Muscle of leg (tissue), 11 donors: ENCODE measurements around the gene SGCD. TPM values are rescaled to one million over a fixed set of nuclear protein-coding genes. Genes with fewer than 3 reads are reported as not detected.

Experiments
- DNase-seq: peaks from one replicate; pipeline ENCODE4 v3.0.0; 2013
- H3K27ac ChIP-seq: one replicate; pipeline ENCODE4 v1.5.1; 2013; ENCODE audit warnings: mild to moderate bottlenecking, low read length, control low read depth
- H3K27me3 ChIP-seq: one replicate; pipeline ENCODE4 v1.6.1; 2013; ENCODE audit warnings: low read length; ENCODE audit not compliant: control insufficient read depth, insufficient read depth
- H3K36me3 ChIP-seq: one replicate; pipeline ENCODE4 v1.6.1; 2013; ENCODE audit warnings: low read length; ENCODE audit not compliant: control insufficient read depth, insufficient read depth
- H3K4me1 ChIP-seq: one replicate; pipeline ENCODE4 v1.6.1; 2013; ENCODE audit warnings: low read length; ENCODE audit not compliant: control insufficient read depth, insufficient read depth
- H3K4me3 ChIP-seq: one replicate; pipeline ENCODE4 v1.5.1; 2013; ENCODE audit warnings: low read length, control low read depth
- H3K9me3 ChIP-seq: replicated peaks from 2 replicates; pipeline ENCODE4 v1.6.1; 2013; ENCODE audit warnings: low read depth, low read length; ENCODE audit not compliant: control insufficient read depth
- WGBS: methylation state at CpG from one replicate; pipeline ENCODE4 v1.1.5; 2013; ENCODE audit warnings: missing lambda C conversion rate; ENCODE audit not compliant: insufficient coverage; 5-methylcytosine and 5-hydroxymethylcytosine counted together
- polyA plus RNA-seq, 8 donors: library from polyadenylated mRNA; unstranded; fragments of 120-200 nt; gene quantifications; one replicate each; pipeline versions ENCODE4 v1.2.1 to v1.2.3, GENCODE V29; 2013; ENCODE audit warnings: inconsistent platforms in 1 of 8, low replicate concordance in 1 of 8; ENCODE audit not compliant: insufficient read length in 8 of 8, insufficient read depth in 1 of 8
- total RNA-seq: library from RNA; stranded (reverse); fragments of 120-200 nt; gene quantifications from one replicate; pipeline ENCODE4 v1.2.4, GENCODE V29; 2013

SGCD gene
- total and polyA plus RNA-seq, 9 donors: 35.2 to 92.5 (median 82.7) TPM

DNA sequence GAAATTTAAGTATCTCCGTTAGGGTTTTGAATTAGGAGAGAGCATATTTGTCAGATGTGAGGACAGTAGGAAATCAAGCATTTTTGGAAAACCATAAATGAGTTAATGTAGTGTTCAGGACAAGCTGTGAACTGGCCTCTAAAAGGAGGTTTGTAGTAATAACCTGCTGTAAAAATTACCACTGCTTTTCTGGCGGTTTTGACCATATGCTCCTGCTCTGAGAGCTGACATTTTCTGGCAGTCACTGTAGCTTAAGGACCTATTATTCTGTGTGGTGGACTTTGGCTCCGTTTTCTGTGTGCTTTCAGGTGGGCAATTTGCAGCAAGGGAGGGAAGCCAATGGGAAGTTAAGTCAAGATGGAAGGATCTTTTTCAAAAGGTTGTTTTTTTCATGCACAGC, 111.1 kb downstream of the SGCD start:
- WGBS: 30% methylated on average over 2 of the region's 3 CpGs
- Histone ChIP-seq H3K9me3 (no peaks in the 10 kb centered on the region), H3K27ac (no peak overlapping the region)

DNA sequence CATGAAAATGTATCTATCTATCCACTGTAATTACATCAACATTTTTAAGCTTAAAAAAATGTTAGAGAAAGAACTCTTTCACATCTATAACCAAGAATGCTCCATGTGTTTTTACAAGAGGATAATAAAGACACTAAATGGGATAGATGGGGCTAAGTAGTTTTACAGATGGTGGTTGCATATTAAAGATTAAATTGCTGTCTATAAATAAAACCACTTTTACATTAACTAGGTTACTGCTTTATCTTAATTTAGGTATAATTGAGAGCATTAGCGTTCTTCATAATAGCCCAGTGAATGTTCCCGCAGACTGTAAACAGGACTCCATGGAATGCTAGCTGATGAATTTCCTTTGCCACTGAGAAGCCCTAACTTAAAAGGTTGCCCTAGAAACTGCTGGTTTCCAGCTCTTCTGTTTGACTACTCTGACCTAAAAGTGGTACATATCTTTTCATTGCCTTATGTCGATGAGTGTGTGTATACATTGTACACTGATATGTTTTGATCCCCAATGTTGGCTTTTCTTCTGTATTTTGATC, 117.9 kb downstream of the SGCD start:
- H3K27ac ChIP-seq: no peak overlapping the region
- H3K4me3 ChIP-seq: no peak overlapping the region
- no CpG with 5 or more reads among the region's 3 CpGs for WGBS
- peaks cover 7% of the 10 kb centered on the region for H3K4me1 ChIP-seq
- H3K36me3 ChIP-seq: no peaks in the 10 kb centered on the region
- no peaks in the 10 kb centered on the region for H3K27me3 ChIP-seq
- no peaks in the 10 kb centered on the region for H3K9me3 ChIP-seq
- no peak for DNase-seq

More for the DNA sequence above, 111.1 kb downstream of the SGCD start:
- Histone ChIP-seq H3K36me3 (no peaks in the 10 kb centered on the region), H3K27me3 (no peaks in the 10 kb centered on the region), H3K4me3 (no peak overlapping the region), H3K4me1 (peaks cover 3% of the 10 kb centered on the region)
- DNase-seq: no peak

DNA sequence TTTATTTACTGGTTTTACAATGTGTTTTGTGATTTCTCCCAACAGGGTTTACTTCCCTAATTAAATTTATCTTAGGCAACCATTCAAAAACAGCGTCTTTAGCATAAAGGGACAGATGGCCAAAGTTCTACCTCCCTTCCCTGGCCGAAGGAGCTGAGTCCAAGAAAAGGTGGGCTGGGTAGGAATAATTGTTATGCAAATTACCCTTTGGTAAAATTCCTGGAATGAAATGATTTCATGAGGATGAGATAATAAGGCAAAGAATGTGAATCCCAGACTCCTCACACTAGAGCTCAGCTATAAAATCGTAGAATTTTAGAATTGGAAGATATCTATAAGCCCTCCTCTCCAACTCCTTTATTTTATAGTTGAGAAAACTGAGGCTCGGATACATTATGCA, 119.6 kb downstream of the SGCD start:
- Histone ChIP-seq H3K36me3 (no peaks in the 10 kb centered on the region), H3K4me1 (peaks cover 7% of the 10 kb centered on the region), H3K4me3 (no peak overlapping the region), H3K27me3 (no peaks in the 10 kb centered on the region), H3K27ac (no peak overlapping the region), H3K9me3 (no peaks in the 10 kb centered on the region)
- DNase-seq: peak; percentile 37
- WGBS: no CpG with 5 or more reads among the region's 4 CpGs

DNA sequence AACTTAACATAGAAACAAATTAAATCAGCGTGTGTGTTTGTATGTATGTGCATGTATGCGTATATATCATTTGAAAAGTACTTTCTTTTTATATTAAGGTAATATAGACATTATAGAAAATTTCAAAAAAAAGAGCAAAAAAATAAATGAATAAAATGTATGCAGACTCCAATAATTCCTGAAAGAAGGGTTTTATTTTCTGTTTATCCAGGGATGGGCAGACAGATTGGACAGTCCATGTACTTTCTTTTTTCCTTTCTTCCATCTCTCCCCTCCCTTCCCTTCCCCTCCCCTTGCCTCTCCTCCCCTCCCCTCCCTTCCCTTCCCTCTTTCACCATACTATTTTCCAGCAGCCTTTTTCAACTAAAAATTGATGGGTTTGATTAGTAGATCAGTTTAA, 123.8 kb downstream of the SGCD start:
- no peaks in the 10 kb centered on the region for H3K9me3 ChIP-seq
- H3K4me1 ChIP-seq: peaks cover 2% of the 10 kb centered on the region
- no peak overlapping the region for H3K27ac ChIP-seq
- H3K27me3 ChIP-seq: no peaks in the 10 kb centered on the region
- H3K4me3 ChIP-seq: no peak overlapping the region
- no peaks in the 10 kb centered on the region for H3K36me3 ChIP-seq
- DNase-seq: no peak
- WGBS: no CpG with 5 or more reads among the region's 2 CpGs

DNA sequence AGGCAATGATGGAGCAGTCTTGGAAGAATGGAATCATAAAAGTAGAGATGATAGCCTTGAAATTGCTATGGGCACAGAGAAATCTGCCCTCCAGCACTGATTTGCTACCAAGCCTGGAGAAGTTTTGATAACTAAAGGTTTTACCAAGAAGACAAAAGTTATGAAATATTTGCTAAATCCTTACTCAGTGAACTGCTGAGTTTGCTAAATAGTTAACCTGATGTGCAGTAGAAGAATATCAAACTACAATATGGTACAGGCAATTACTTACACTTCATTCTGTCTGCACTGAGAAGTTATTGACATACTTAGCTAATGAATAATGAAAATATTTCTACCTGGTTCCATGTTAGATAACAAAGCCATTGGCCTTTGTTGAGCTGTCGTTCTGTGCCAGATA, 124.5 kb downstream of the SGCD start:
- Histone ChIP-seq H3K9me3 (no peaks in the 10 kb centered on the region), H3K27ac (no peak overlapping the region), H3K27me3 (no peaks in the 10 kb centered on the region), H3K4me3 (no peak overlapping the region), H3K36me3 (no peaks in the 10 kb centered on the region), H3K4me1 (no peaks in the 10 kb centered on the region)
- WGBS: no CpG with 5 or more reads among the region's 1 CpG
- DNase-seq: no peak

DNA sequence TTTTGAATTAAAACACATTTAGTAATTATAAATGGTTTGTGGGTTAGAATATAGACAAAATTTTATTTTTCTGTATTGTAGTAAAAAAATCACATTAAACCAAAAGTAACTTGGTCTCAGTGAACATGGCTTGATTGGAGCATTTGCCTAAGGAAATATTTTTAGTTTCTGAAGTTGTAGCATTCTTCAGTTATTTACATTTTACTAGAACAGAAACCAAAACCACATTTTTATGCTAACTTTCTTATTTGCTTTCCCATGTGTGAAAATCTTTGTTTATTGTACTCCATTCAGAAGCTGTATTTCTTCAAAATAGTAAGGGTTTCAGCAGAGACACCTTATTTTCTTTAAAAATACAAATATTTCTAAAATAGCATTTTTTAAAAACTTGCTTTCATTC, 129.9 kb downstream of the SGCD start:
- no peak for DNase-seq
- no peaks in the 10 kb centered on the region for H3K4me1 ChIP-seq
- H3K27ac ChIP-seq: no peak overlapping the region
- no peaks in the 10 kb centered on the region for H3K27me3 ChIP-seq
- H3K4me3 ChIP-seq: no peak overlapping the region
- H3K36me3 ChIP-seq: peaks cover 4% of the 10 kb centered on the region
- H3K9me3 ChIP-seq: no peaks in the 10 kb centered on the region

DNA sequence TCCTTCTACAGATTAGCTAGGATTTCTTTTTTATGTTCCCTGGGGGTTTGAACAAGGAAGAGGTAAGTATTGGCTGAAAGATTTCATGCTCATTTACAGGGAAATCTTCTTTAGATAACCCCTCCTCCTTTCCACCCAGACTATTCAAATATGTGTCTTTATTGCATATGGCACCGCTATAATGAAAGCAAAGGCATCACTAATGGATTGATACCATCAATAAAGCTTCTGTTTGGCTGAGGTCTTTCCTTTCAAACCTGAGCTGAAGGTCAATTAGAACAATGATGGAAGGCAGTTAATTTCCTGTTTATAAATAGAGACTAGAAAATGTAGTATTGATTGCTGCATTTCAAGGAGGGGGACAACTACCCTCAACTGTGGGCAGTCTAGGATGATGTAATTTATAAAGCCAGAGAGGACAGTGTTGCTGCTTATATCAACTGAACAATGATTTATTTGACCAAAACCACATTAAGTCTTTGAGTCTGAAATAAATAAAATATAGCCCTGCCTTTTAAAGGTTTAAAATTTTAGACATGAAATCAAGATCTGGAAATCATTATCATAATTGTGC, 132.9 kb downstream of the SGCD start:
- no peaks in the 10 kb centered on the region for H3K4me1 ChIP-seq
- DNase-seq: no peak
- WGBS: no CpG with 5 or more reads among the region's 1 CpG
- no peaks in the 10 kb centered on the region for H3K27me3 ChIP-seq
- H3K27ac ChIP-seq: no peak overlapping the region
- H3K9me3 ChIP-seq: no peaks in the 10 kb centered on the region
- no peak overlapping the region for H3K4me3 ChIP-seq
- H3K36me3 ChIP-seq: peaks cover 4% of the 10 kb centered on the region

DNA sequence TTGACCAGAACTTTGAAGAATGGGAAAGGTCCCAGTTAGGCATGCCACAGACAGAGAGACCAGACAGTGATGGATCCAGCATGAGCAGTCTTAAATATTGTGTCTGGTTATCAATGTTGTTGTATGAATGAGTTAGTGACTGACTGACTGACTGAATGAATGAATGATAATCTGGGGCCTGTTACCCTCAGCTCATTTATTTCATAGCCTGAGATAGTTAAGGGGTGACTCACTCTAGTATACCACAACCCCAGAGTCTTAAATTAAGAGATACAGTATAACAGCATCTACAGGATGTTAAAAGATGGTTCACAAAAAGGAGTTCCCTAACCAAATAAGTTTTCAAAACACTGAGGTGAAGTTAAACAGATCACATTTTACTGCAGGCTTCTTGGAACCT, 133.5 kb downstream of the SGCD start:
- Histone ChIP-seq H3K36me3 (peaks cover 4% of the 10 kb centered on the region), H3K27ac (no peak overlapping the region), H3K27me3 (no peaks in the 10 kb centered on the region), H3K4me1 (no peaks in the 10 kb centered on the region), H3K4me3 (no peak overlapping the region), H3K9me3 (no peaks in the 10 kb centered on the region)
- no peak for DNase-seq

DNA sequence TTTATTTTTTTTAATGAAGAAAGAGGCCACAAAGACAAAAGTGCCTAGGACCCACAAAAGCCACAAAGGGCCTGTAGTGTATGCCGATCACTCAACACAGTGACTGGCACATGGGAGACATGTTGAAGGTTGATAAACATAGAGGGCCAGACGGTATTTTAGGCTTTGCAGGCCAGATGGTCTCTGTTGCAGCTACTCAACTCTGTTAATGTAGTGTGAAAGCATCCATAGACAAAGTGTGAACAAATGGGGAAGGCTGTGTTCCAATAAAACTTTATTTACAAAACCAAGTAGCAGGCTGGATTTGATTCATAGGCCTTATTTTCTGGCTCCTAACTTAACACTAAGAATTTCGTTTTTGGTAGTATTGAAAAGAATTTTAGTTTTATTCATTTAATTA, 139.9 kb downstream of the SGCD start:
- no peak for DNase-seq
- WGBS: 100% methylated on average over 1 of the region's 3 CpGs
- no peaks in the 10 kb centered on the region for H3K27me3 ChIP-seq
- no peaks in the 10 kb centered on the region for H3K36me3 ChIP-seq
- H3K9me3 ChIP-seq: no peaks in the 10 kb centered on the region
- no peak overlapping the region for H3K4me3 ChIP-seq
- no peak overlapping the region for H3K27ac ChIP-seq
- no peaks in the 10 kb centered on the region for H3K4me1 ChIP-seq

DNA sequence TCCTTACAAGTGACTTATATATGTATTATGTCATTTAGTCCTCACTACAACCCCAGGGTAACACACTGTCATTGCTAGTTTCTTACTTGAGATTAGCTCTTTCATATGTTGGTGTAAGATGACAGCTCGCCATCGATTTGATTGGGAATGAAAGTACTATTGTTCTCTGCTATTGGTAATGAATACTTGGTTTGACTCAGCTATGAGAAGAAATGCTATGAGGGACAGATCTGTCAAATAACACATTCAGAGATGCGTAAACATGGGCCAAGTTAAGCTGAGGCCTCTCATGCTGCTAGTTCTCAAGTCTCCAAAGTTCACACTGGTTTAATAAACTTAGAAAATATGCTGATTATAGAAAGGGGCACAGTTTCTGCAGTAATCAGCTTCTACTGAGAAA, 142.7 kb downstream of the SGCD start:
- Histone ChIP-seq H3K27me3 (no peaks in the 10 kb centered on the region), H3K9me3 (no peaks in the 10 kb centered on the region), H3K27ac (no peak overlapping the region), H3K4me3 (no peak overlapping the region), H3K36me3 (no peaks in the 10 kb centered on the region), H3K4me1 (peaks cover 10% of the 10 kb centered on the region)
- no peak for DNase-seq
- 100% methylated on average over 2 of the region's 3 CpGs for WGBS

DNA sequence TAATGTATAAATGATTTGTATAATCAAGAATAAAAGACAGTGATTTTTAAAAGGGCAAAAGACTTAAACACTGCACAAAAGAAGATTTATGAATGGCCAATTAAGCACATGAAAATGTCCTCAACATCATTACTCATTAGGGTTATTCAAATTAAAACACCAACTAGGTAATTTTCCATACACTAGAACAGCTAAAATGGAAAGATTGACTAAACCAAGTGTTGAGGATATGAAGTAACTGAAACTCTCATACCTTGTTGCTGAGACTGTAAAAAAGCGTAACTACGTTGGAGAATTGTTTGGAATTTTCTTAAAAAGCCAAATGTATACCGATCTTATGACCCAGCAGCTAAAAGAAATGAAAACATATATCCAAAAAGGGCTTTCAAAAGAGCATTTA, 144.9 kb downstream of the SGCD start:
- no peaks in the 10 kb centered on the region for H3K27me3 ChIP-seq
- no peak overlapping the region for H3K4me3 ChIP-seq
- no peaks in the 10 kb centered on the region for H3K36me3 ChIP-seq
- peaks cover 23% of the 10 kb centered on the region for H3K4me1 ChIP-seq
- no peaks in the 10 kb centered on the region for H3K9me3 ChIP-seq
- H3K27ac ChIP-seq: no peak overlapping the region
- no peak for DNase-seq
- 90% methylated on average over 2 of the region's 3 CpGs for WGBS
